NOMO-1 treated with DMSO at 0.1 percent for 48 hours (cell line): ENCODE measurements around the gene EXTL1.

Experiments used
- DNase-seq: peaks from one replicate; lab custom pipeline; 2025; ENCODE audit not compliant: unreplicated experiment; lab: John Stamatoyannopoulos, UW

Gene EXTL1

DNA sequence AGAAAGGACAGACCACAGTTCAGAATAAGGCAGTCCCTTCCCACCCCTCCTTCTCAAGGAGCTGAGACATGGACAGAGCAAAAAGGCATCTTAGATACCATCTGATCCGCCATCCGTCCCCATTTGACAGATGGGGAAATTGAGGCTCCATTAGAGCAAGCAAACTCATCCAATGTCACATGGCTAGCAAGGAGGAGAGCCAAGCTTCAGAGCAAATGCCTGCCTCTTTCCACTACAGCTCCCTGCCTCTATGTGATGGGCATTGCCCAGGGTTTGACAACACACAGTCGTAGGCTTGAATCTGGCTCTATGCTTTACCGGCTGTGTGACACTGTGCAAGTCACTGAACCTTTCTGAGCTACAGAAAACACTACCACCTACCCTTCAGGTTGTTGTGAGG, 20.4 kb downstream of the EXTL1 start:
- DNase-seq, result no peak

DNA sequence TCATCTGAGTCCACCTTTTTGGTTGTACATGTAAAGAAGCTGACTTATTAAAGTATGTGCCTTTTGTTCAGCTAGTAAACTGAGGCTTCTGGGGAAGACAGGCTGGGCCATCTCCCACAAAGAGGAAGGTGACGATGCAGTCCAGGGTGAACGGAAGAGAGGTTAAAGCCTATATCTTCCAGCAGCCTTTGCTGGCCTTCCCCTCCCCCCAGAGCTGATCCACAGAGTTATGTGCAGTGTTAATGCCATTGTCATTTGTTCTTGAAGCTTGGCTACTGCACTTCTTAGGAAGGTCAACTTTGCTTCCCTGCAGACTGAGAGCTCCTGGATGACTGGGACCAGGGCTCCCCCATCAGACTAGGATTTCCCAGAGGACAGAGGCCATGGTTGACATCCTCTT, 22.2 kb downstream of the EXTL1 start:
- peak; percentile 8 for DNase-seq

DNA sequence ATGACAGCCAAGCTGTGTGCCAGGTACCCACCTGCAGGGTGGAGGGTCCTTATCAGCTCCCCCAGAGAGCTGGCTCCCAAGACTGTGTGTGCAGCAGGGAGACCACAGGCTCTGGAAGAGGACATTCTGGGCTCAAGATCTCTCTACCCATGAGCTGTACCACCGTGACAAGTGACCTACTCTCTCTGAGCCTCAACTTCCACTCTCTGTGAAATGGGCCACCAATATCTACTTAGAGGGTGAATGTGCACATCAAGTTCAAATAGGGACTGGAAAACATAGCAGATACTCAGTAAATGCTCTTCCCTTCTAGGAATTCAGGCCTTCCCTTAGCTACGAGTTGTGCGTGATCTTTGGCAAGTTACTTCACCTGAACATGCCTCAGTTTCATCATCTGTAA, 22.8 kb downstream of the EXTL1 start:
- no peak for DNase-seq

DNA sequence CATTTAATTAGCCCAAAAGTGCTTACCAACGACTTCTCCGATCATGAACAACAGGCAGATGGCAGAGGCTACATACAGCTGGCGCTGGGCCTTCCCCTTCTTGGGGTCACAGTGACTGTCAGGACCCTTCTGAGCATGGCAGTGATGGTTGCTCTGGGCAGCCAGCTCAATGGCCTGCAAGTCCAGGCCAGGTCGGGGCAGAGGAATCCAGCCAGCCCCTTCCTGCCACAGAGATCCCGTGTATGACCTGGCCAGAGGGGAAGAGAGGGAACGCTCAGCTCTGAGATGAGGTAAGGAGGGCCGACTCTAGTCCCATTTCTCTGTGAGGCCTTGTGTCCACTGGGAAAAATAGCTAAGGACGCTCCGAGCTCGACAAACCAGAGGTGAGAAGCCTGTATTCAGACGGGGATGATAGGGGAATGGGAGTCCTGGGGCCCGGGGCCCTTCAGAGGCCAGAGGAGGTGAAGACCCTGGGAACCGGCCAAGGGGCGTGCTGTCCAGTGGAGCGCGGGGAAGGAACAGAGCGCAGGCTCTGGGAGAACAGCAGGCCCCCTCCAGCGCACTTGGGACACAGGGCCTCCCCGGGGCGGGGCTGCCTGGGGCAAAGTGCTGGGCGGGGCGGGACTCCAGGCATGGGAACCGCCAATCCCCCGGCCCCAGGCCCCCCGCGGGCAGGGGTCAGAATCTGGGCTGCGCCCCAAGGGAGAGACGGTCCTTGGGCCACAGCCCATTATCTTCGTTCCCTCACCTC, 23.6 kb downstream of the EXTL1 start:
- no peak for DNase-seq

DNA sequence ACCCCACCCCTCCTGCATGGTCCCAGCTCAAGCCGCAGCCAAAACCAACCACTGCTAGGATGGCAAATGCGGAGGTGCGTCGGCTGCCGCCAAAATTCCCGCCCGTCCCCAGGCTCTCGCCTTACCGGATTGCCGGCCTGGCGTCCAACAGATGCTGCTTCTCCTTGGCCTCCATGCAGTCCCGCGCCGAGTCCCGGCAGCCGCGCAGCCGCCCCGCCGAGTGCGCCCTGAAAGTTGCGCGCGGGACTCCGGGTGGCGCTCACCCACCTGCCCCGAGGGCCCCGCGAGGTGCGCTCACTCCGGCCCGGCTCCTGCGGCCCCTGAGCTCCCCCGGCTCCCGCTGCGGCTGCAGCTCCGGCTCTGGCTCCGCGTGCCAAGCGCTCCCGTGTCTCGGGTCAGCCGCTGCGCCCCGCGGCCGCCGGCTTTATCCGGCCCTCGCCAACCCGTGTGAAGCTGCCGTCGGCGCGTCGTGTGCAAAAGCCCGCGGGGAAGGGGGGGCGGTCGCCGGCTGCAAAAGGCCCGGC, 24.2 kb downstream of the EXTL1 start, which contains the start of gene SLC30A2:
Gene SLC30A2, minus strand, starts transcription at position 397 of the 524 bp plus-strand sequence. Its CDS starts 222 bp downstream, at position 175.
- peak; percentile 15 for DNase-seq

DNA sequence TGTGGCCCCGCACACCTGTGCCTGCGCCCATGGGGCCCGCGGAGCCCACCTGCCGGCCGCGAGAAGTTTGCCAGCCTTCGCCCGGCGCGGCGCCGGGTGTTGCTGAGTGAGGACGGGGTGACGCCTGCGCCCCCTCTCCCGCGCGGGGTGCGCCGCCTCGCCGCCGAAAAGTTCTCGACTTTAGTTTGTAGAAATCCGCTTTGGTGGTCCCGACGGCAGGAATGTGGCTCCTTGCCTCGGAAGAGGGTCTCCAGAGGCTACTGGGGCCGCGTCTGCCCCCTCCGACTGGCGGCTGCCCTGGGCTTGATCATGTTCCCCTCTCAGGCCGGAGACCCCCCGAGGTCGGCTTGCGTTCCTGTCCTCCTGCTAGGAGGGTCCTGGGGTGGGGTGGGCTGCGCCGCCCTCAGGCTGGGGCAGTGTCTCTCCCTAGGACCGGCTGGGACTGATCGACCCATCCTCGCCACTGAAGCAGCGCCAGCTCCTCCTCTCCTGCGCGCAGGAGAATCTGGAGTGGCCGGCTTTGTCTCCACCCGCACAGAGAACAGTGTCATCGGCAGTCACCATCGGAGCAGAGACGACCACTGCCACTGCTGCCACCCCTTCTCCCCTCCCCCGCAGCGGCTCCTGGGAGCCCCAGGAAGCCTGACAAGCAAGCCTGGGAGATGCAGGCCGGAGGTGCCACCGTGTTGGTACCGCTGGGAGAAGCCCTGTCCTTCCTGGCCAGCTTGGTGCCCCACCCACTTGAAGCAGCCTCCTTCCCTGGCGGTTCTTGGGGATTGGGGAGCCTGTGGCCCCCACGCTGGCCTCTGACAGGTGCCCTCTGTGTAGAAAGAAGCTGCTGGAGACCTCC, 24.9 kb downstream of the EXTL1 start:
- no peak for DNase-seq

DNA sequence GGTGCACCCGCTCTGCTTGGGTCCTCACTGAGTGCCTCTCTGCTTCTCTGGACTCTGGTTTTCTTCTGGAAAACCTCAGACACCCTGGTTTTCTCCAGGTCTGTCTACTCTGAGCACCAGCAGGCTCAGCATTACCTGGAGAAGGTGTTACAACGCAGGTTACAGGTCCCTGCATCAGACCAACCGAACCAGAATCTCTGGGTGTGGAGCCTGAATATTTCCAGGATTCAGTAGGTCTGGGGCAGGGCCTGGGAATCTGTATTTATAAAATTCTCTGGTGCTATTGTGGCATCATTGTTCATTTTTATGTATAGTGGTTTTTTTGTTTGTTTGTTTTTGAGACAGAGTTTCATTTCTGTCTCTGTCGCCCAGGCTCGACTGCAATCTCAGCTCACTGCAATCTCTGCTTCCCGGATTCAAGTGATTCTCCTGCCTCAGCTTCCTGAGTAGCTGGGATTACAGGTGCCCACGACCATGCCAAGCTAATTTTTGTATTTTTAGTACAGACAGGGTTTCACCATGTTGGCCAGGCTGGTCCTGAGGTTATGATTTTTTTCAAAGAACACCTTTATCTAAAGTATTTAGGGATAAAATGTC, 25.8 kb downstream of the EXTL1 start:
- no peak for DNase-seq

DNA sequence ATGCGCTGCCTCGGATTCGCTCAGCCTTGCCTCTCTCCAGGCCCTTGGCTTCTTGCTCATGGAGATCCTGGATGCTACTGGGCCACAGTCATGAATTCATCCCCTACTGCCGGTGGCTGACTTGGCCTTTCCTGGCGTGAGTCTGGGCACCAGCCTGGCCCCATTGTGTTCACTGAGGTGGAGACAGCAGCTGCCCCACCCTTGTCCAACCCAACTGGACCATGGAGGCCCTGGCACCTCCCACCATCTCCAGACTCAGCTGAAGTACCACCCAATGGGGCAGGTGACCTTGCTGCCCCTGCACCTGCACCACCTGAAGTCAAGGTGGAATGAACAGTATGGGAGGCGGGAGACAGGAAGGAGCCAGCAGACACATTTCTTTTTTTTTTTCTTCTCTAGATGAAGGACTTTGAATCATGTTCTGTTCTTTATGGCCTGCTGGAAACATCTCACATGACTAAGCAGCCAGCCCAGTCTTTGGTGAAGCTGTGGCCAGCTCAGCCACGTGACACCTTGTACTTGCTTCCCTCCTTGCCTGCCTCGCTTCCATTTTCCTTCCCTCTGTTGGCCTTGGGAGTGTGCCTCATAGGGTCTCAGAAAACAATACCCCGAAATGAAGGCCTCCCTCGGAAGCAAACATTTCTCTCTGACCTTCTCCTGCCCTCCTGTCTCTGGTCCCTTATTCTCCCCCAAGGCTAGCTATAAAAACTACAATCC, 28.1 kb downstream of the EXTL1 start:
- DNase-seq, result peak; percentile 6

DNA sequence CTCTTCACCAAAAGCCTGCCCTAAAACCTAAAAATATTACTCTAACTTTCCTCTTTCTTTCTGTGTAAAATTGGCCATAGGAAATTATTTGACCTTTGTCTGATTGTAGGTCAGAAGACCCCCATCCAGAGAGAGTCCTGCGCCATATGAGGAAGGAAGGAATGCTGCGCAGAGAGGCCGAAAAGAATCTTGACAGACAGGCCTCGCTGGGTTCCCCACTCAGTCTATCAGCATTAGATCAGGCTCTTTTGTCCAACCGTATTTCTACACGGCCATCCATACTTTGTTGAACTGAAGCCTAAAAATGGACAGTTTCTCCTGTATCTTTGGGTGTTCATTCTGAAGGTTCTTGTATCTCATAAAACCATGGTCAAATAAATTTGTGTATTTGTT, 28.7 kb downstream of the EXTL1 start:
- no peak for DNase-seq

DNA sequence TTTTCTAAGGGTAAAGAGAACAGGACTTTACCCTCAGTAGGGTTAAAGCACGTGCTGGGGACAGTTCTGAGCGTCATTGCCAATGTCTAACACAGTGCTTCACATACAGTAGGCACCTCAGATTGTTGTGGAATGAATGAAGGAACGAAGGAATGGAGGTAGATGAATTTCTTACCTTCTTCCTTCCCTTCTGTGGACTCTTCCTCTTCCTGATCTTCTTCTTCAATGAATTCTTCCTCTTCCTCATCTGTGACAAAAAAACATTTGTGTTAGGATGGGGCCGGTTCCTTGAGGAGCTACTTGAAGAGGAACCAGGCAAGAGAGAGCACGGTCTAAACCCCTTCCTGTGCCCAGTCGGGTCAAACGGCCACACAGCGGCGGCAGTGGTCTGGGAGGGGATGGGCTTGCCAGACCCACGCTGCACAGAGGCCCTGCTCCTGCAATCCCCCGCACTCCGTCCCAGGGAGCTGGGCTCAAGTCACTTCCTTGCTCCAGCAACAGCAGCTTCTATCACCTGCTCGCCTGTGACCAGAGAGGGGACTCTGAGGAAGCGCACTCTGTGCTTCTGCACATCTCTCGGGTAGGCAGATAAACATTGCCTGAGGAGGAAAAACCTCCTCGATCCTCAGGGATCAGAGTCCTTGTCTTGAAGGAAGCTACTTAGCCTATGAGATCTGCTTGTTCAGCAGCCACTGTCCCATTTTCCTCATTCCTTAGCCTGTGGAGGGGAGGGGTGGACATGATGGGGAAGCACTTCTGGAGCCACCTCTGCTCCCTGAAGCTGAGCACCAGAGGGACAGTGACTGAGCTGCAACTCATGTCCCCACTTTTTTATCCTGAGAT, 32.4 kb downstream of the EXTL1 start:
- DNase-seq, result no peak

DNA sequence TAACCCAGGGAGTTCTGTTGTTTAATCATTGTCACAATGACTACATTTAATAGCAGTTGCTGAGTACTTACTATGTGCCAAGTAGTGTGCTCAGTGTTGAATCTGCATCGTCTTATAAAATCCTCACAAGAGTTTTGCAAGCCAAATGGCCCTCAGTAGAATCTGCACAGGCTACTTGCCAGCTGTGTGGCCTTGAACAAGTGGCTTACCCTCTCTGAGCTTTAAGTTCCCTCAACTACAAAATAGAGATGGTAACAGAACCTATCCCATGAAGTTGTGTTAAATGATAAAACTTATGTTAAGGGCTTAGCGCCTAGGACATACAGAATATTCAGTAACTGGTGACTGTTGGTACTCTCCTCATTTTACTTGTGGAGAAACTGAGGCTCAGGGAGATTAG, 33.5 kb downstream of the EXTL1 start:
- DNase-seq, result no peak

DNA sequence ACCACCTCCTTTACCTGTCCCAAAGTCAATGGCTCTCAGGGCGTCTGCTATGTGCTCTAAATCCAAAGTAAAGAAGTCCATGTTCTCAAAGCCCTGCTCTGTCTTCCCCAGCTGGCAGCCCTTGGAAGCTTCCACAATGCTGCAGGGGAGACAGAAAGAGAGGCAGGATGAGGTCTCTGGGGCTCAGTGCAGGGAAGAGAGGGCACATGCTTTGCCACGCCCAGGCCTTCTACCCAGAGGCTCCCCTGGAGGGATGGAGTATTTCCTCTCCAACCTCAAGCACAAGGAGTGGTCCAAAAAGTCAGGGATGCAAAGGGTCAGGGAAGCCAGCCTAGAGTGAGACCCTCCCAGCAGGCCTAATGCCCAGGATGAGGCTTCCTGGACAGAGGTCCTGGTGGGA, 35.6 kb downstream of the EXTL1 start:
- DNase-seq, result no peak

DNA sequence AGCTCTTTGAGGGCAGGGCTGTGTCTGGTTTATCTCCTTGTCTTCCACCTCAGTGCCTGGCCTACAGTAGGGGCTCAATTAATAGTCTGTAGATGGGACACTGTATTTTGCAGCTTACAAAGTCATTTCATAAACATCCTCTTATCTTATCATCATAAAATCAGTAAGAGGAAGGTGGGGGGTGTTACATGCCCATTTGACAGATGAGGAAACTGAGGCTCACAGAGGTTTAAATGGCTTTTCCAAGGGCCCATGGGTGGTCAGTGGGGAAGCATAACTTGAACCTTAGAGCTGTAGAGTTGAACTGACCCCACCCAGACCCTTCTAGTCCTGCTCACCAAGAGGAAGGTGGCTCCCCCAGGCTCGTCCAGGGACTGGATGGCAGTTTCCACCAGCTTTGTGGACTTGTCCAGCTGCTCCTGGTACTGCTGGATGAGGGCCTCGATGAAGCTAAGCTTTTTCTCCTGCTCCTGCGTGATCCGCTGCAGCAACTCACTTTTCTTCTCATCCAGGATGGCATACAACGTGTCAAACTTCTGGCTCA, 36.5 kb downstream of the EXTL1 start:
- no peak for DNase-seq

DNA sequence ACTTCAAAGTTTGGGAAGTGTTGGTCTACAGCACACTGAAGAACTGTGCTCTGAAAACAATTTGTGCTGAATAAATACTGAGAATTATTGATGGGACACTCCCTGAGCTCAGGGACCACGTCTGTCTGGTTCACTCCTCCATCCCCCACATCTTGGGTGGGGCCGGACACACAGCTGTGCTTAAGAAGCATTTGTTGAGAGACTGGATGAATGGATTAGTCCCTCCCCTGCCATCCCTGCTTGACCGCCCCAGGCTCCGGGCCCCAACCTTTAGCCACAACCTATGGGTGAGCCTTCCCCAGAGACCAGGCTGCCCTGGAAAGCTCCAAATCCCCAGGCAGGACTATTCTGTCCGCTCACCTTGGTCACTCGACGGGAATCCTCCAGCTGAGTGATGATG, 38.3 kb downstream of the EXTL1 start:
- DNase-seq, result no peak

DNA sequence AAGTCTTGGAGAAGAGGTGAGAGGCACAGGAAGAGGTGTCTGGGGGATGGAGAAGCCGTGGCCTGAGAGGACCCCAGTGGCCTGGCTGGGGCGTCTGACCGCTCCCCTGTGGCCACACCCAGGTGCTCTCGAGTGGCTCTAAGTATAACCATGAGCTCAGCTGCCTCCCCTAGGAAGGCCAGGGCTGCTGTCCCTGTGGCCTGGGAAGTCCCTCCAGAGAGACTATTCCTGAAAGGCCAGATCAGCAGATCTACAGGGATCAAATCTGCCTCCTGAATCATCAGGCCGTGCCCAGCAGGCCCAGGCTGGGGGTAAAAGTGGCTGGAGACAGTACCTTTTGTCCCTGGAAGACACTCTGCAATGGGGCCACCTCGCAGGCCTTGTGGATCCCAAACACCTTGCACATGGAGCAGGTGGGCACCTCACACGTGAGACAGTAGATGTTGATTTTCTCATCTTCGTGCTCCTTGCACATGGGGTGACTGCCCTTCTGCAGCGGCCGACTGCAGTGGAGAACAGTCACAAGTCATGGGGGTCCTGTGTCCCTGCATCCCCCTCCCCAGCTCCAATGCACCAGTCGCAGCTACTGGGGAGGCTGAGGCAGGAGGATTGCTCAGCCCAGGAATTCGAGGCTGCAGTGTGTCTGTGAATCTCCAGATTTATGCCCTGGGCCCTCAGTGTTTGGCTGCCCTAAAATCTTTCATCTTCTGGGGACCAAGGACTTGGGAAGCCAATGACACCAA, 39.4 kb downstream of the EXTL1 start:
- no peak for DNase-seq

DNA sequence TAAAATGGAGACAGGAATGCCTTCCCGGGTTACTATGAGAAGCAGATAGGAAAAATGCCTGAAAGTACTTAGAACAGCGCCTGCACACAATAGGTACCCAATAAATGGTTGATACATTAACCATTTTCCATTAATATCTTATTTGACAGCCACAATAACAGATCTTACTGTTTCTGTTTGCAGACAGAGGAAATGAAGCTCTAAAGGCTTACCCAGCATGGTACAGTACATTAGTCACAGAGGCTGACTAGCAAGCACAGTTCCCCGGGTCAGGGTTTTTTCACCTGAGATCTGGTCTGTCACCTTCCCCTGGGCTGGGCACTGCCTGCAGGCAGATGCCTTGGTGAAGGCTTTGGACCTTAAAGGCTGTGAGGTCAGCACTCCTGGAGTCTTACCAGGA, 43.0 kb downstream of the EXTL1 start:
- DNase-seq, result no peak

DNA sequence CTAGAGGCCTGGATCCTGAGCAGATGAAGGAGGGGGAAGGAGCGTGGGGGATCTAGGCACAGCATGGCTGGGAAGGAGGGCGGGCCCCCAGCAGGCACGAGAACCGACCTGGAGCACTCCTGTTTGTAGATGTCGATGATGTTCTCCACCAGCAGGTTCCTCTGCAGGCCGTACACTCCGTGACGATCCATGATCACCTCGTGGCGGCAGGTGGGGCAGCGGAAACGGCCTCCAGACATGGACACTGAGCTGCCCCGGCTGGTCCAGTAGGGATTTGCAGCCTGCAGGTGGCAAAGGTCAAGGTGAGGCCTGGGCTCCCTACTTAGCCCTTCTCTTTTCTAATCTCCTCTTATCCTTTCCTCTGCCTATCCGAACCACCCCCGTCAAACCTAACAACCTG, 44.6 kb downstream of the EXTL1 start:
- DNase-seq, result no peak

DNA sequence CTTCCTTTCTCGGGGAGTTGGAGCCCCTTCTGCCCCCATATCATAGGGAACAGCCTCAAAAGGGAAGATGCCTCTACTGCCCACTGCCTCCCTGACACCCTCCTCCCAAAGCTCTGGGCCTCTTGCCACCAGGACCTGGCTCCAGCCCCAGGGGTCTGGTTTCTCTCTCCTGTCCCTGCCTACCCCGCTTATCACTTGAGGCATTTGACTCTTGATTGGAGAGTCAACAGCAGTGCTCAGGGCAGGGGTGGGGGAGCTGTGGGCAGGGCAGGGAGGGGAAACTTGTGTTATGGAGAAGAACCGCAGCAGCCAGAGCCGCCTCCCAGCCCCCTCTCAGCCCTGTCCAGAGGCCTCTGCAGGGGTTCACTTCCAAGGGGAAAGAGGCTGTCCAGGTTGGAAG, 45.3 kb downstream of the EXTL1 start:
- no peak for DNase-seq

DNA sequence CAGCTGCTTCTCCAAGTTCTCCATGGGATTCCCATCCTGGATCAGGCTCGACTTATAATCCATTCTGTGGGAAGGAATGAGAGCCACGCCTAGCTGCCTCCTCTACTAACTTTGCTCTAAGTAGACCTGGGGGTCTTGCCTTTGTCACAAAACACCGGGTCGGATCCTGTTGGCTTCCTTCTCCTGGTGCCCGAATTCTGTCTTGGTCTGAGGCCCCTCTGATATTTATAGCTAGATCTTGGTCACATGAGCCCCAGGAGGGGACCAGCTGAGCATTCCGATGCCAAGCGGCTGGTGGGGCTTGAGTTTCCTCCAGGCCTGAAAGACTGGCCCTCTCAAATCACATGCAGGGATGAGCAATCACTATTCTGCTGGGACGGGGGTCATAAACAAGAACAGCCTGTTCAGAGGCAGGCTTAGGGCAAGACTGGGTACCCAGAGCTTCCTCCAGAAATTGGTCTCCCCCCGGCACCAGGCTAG, 45.9 kb downstream of the EXTL1 start, which contains the start of gene TRIM63:
Gene TRIM63, minus strand, starts transcription at position 199 of the 480 bp plus-strand sequence. Its CDS starts 136 bp downstream, at position 63.
- DNase-seq, result no peak
